Myocyte (in vitro differentiated cells): ENCODE data around the gene FLII. TPM values are rescaled to one million over a fixed set of nuclear protein-coding genes. Genes with fewer than 3 reads are reported as not detected.

Experiments used
- DNase-seq: peaks from one replicate; pipeline ENCODE4 v3.0.0-alpha.2; 2012; ENCODE audit warnings: low read depth
- total RNA-seq: library from RNA; depleted of rRNA; stranded (reverse); fragments of >200 nt; gene quantifications from 2 replicates; pipeline ENCODE4 v1.2.3, GENCODE V29; 2014

The FLII gene
- total RNA-seq, 1 donor from 2014 or later, result 558 TPM

DNA sequence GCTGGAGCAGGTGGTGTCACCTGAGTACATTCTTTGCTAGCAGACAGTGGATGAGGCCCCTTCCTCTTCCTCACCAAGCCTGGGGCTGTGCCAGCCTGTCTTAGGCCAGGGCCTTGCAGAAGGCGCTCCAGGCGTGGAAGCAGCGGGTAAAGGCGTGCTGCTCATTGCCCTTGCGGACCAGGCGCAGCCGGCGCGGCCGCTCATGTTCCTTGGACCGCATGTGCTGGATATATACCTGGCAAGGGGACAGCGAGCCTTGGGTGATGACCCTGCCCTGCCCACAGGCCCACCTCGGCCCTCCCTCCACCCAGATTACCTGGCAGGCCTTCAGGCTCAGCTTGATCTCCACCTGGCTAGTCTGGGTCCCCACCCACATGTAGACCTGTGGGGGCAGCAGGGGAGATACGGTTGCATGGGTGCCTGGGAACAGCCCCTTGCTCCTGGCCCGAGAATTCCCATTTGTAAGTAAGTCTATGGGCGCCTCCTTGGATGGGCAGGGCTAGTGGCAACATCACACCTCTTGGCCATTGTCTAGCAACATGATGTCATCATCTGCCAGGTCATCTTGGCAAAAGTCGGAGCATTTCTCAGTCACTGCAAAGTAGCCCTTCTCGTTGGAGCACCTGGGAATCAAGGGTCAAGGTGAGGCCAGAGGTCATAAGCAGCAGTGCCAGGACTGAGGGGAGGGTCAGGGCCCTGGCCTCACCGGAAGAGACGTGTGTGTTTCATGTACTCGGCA lies 13.3 kb downstream of the FLII start:
- DNase-seq, result no peak

DNA sequence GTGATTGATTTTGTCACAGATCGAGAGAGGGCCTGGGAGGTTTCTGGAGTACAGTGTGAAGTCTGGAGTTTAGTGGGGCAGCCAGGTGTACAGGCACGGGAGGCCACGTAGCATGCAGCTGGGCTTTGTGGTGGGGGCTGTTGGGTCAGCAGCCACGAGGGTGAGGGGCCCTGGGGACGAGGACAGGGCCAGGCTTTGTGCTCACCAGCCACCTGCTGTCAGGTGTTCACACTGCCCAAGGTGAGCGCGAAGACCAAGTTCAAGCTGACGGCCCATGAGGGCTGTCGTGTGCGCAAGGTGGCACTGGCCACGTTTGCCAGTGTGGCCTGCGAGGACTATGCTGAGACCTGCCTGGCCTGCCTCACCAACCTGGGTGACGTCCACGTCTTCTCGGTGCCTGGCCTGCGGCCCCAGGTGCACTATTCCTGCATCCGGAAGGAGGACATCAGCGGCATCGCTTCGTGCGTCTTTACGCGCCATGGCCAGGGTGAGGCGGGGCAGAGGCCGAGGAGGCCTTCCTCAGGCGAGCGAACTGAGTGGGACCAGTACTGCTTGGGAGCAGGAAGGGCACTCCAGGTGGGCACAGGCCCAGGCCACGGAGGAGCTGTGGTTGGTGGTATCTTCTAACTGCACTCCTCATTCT lies 17.2 kb downstream of the FLII start:
- DNase-seq, result no peak

- DNase-seq, result no peak
These were observed 18.1 kb downstream of the FLII start for GRCh38 chr17:18240449-18240848.

- DNase-seq, result no peak
These were observed 20.2 kb downstream of the FLII start for GRCh38 chr17:18238299-18238698.

- no peak for DNase-seq
These were observed 21.1 kb downstream of the FLII start for GRCh38 chr17:18237461-18237860.

GRCh38 chr17:18236494-18236893 lies 22.0 kb downstream of the FLII start:
- no peak for DNase-seq

DNA sequence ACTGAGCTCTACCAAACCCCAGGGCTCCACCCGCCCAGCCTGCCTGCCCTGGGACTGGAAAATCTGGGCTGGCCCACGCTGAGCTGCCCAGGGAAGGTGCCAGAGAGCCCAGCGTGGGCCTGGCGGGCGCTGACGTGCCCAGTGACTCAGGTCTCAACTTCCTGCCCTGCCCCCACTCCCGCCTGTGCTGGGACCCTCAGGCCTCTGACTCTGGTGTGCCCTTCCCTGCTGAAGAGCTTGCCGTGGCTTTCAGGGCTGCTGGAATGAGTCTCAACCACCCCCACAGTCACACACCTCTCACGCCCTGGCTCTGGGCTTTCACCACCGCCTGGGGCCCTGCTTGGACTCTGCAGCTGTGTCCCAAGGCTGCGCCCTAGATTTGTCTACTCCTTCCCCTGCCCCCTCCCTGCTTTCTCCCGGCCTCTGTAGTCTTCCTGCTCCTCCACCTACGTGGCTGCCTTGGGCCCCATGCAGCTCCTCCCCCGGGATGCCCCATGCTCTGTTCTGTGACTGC lies 22.7 kb downstream of the FLII start:
- DNase-seq, result peak; percentile 85

GRCh38 chr17:18234853-18235380 lies 23.6 kb downstream of the FLII start:
- no peak for DNase-seq

DNA sequence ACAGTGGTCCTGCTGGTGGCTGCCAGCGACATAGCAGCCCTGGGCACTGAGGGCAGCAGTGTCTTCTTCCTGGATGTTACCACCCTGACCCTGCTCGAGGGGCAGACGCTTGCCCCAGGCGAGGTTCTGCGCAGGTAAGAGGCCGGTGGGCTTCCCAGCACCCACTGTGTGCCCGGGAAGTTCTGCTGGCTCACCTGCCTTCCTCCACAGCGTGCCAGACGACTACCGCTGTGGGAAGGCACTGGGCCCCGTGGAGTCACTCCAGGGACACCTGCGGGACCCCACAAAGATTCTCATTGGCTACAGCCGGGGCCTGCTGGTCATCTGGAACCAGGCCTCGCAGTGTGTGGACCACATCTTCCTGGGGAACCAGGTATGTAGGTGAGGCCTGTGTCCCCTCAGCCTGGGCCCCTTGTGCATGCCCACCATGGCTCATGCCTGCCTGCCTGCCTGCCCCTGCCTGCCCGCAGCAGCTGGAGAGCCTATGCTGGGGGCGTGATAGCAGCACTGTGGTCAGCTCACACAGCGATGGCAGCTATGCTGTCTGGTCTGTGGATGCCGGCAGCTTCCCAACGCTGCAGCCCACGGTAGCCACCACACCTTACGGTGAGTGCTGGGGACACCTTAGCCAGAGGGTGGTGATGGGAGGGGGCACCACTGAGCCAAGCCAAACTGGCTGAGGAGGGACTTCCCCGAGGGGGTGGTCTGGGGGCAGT lies 24.6 kb downstream of the FLII start:
- no peak for DNase-seq

GRCh38 chr17:18231164-18231563 lies 27.4 kb downstream of the FLII start:
- DNase-seq, result no peak

DNA sequence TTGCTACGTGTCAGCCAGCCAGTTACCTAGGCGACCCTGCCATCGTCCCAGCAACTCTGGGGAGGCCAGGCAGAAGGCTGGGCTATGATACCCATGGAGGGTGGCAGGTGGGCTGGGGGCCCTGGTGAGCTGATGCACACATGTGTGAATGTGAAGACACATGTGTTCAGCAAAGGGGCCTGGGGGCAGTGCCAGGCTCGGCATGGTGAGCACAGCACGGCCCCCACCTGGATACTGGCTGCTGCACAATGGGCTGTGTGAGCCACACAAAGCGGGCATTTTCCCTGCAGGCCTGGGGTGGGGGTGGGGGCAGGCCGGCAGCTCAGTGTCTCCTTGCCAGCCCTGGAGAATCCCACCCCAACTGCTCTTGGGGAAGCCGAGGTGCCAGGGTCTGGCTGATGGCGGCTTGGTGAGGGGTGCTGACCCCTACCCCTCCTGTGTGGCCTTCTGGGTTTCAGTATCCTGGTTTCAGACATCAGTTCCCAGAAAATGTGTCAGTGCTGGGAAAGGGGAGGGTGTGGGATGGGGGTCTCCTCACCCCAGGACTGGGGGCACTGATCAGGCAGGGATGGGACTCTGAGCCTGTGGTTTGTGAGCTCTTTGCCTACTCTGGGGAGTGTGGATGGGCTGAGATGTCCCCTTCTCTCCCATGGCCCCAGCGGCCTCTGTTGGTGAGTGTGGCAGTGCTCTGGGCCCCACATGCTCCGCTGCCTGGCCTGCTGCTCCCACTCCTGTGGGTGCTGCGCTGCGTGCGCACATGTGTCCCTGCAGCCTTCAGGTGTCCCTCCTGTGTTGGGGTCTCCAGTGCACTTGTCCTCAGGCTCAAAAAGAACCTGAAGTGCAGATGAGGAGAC lies 28.0 kb downstream of the FLII start:
- no peak for DNase-seq

DNA sequence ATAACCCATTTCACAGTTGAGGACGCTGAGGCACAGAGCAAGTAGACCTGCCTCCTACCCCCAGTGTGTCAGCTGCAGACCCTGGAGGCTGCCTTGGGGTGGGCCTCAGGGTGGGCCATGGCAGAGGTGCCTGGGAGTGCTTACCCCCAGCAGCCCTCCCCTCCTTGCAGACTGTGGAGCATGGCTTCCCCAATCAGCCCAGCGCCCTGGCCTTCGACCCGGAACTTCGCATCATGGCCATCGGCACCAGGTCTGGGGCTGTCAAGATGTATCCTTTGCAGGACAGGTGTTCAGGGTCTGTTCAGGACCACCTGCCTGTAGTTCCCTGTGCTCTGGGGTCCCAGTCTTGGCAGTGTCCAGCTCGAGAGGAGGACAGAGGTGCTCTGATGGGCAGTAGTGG lies 28.8 kb downstream of the FLII start:
- no peak for DNase-seq

- no peak for DNase-seq
These were observed 29.3 kb downstream of the FLII start for GRCh38 chr17:18229254-18229653.

DNA sequence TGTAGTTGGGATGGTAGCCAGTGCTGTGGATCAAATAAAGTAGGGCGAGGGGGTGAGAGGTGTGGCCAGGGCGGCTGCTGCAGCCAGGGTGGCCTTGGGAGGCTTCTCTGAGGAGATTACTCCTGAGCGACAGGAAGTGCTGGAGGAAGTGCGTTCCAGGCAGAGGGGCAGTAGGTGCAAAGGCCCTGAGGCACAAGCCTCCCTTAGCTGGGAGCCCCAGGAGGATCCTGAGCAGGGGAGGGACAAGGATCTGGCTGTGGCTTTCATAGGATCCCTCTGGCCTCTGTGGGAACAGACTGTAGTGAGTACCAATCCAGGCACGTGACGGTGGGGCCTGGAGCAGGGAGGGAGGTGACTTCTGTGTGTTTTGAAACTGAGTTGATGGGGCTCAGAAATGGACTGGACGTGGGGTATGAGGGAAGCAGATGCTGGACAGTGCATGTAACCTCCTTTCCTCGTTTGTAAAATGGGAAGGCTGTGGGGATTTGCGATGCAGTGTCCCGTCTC lies 30.3 kb downstream of the FLII start:
- no peak for DNase-seq

GRCh38 chr17:18227635-18228034 lies 30.9 kb downstream of the FLII start:
- DNase-seq, result no peak

GRCh38 chr17:18226284-18226945 lies 32.1 kb downstream of the FLII start:
- DNase-seq, result no peak

- no peak for DNase-seq
These were observed 32.8 kb downstream of the FLII start for GRCh38 chr17:18225642-18226283.

GRCh38 chr17:18225121-18225641 lies 33.4 kb downstream of the FLII start, which contains the start of gene LLGL1:
TSS of gene LLGL1 (plus strand) at chr17:18225635. CDS start at chr17:18225683, 48 bp downstream.
- peak; percentile 95 for DNase-seq

- no peak for DNase-seq
These were observed 34.0 kb downstream of the FLII start for GRCh38 chr17:18224387-18225120.
